ENCODE measurements around the gene AIG1. TPM values are rescaled to one million over a fixed set of nuclear protein-coding genes. Genes with fewer than 3 reads are reported as not detected.

AIG1 gene
- total RNA-seq, 1 experiment from 2014 or later: 2.2 TPM

- H3K4me3 ChIP-seq (ENCODE audit: low read depth, low read length, poor library complexity, severe bottlenecking): no peak overlapping the region
- H3K4me1 ChIP-seq (ENCODE audit: insufficient read depth, low read length, poor library complexity, severe bottlenecking): no peaks in the 10 kb centered on the region
- H3K36me3 ChIP-seq (ENCODE audit: insufficient read depth, low read length, poor library complexity, severe bottlenecking): no peaks in the 10 kb centered on the region
- H3K9me3 ChIP-seq (ENCODE audit: low read depth, low read length, poor library complexity, severe bottlenecking): no peaks in the 10 kb centered on the region
- H3K27ac ChIP-seq (ENCODE audit: low read depth, low read length, poor library complexity, severe bottlenecking): no peak overlapping the region
- BruUV-seq (replicated peaks): no TSS peak
- no peak for TF ChIP-seq EZH2 (IDR thresholded peaks at IDR 0.05; ENCODE audit: borderline replicate concordance, low read depth, low read length, poor library complexity, severe bottlenecking)
- TF ChIP-seq, protein P1, sequence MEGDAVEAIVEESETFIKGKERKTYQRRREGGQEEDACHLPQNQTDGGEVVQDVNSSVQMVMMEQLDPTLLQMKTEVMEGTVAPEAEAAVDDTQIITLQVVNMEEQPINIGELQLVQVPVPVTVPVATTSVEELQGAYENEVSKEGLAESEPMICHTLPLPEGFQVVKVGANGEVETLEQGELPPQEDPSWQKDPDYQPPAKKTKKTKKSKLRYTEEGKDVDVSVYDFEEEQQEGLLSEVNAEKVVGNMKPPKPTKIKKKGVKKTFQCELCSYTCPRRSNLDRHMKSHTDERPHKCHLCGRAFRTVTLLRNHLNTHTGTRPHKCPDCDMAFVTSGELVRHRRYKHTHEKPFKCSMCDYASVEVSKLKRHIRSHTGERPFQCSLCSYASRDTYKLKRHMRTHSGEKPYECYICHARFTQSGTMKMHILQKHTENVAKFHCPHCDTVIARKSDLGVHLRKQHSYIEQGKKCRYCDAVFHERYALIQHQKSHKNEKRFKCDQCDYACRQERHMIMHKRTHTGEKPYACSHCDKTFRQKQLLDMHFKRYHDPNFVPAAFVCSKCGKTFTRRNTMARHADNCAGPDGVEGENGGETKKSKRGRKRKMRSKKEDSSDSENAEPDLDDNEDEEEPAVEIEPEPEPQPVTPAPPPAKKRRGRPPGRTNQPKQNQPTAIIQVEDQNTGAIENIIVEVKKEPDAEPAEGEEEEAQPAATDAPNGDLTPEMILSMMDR (conservative IDR thresholded peaks at IDR 0.05; ENCODE audit: low read depth, low read length): no peak
- H3K27me3 ChIP-seq (replicated peaks; ENCODE audit: insufficient read depth, low read depth, low read length, poor library complexity): no peaks in the 10 kb centered on the region
- no peak for DNase-seq (ENCODE audit: low spot score)
- ChIA-PET POLR2A (ENCODE audit: low non-redundant PET) (no interaction called here), CTCF (no interaction called here)
- intact Hi-C loops (cut with micrococcal nuclease; ENCODE audit: unreplicated experiment): no loop called here
Measured at GRCh38 chr6:143199291-143199690, 138.6 kb downstream of the AIG1 start.

DNA sequence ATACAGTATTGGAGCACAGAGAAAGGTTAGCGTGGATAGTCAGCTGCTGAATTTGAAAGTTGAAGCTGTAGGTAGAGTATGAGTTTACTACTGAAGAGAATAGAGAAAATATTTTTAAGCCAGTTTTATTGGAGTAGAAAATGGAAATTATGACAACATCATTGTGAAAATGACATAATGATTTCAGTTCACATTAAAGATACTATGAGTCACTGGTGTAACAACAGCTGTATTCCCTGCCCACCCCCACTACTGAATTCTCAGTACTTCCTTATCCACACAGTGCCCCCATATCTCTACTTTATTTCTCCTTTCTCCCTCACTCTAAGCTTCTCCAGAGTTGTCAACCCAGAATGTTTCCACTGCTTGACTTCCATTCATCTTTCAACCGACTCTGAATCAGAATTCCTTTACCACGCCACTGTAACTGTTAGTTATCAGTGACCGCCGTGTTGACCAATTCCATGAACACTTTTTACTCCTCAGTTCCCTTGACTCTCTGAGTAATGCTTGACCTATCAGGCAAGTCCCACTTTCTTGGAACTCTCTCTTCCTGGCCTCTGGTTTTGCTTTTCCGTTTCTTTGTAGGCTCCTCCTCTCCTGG is 139.6 kb downstream of the AIG1 start:
- Histone ChIP-seq H3K27me3 (replicated peaks; ENCODE audit: insufficient read depth, low read depth, low read length, poor library complexity) (no peaks in the 10 kb centered on the region), H3K36me3 (ENCODE audit: insufficient read depth, low read length, poor library complexity, severe bottlenecking) (no peaks in the 10 kb centered on the region), H3K4me3 (ENCODE audit: low read depth, low read length, poor library complexity, severe bottlenecking) (no peak overlapping the region), H3K27ac (ENCODE audit: low read depth, low read length, poor library complexity, severe bottlenecking) (no peak overlapping the region), H3K9me3 (ENCODE audit: low read depth, low read length, poor library complexity, severe bottlenecking) (no peaks in the 10 kb centered on the region), H3K4me1 (ENCODE audit: insufficient read depth, low read length, poor library complexity, severe bottlenecking) (no peaks in the 10 kb centered on the region)
- no TSS peak for BruUV-seq (replicated peaks)
- no peak for DNase-seq (ENCODE audit: low spot score)
- POLR2A ChIA-PET (ENCODE audit: low non-redundant PET): no interaction called here
- CTCF ChIA-PET: no interaction called here
- intact Hi-C loops (cut with micrococcal nuclease; ENCODE audit: unreplicated experiment): no loop called here
- TF ChIP-seq, protein P1 (conservative IDR thresholded peaks at IDR 0.05; ENCODE audit: low read depth, low read length): no peak
- no peak for TF ChIP-seq EZH2 (IDR thresholded peaks at IDR 0.05; ENCODE audit: borderline replicate concordance, low read depth, low read length, poor library complexity, severe bottlenecking)

- H3K36me3 ChIP-seq (ENCODE audit: insufficient read depth, low read length, poor library complexity, severe bottlenecking): no peaks in the 10 kb centered on the region
- TF ChIP-seq EZH2 (IDR thresholded peaks at IDR 0.05; ENCODE audit: borderline replicate concordance, low read depth, low read length, poor library complexity, severe bottlenecking): no peak
- TF ChIP-seq, protein P1 (conservative IDR thresholded peaks at IDR 0.05; ENCODE audit: low read depth, low read length): no peak
- intact Hi-C loops (cut with micrococcal nuclease; ENCODE audit: unreplicated experiment): no loop called here
- no peaks in the 10 kb centered on the region for H3K4me1 ChIP-seq (ENCODE audit: insufficient read depth, low read length, poor library complexity, severe bottlenecking)
- no peak overlapping the region for H3K27ac ChIP-seq (ENCODE audit: low read depth, low read length, poor library complexity, severe bottlenecking)
- no peaks in the 10 kb centered on the region for H3K9me3 ChIP-seq (ENCODE audit: low read depth, low read length, poor library complexity, severe bottlenecking)
- no peak for DNase-seq (ENCODE audit: low spot score)
- no peak overlapping the region for H3K4me3 ChIP-seq (ENCODE audit: low read depth, low read length, poor library complexity, severe bottlenecking)
- H3K27me3 ChIP-seq (replicated peaks; ENCODE audit: insufficient read depth, low read depth, low read length, poor library complexity): no peaks in the 10 kb centered on the region
- no TSS peak for BruUV-seq (replicated peaks)
- POLR2A ChIA-PET (ENCODE audit: low non-redundant PET): no interaction called here
- CTCF ChIA-PET: no interaction called here
Measured at GRCh38 chr6:143204045-143204444, 143.4 kb downstream of the AIG1 start.

All from A673 (cell line).